OCI-LY7 (cell line): ENCODE results near the gene ACBD6. TPM values are rescaled to one million over a fixed set of nuclear protein-coding genes. Genes with fewer than 3 reads are reported as not detected.

ENCODE experiments used
- BruUV-seq: library from RNA; stranded (reverse); fragments of 400-500 nt; replicated peaks from 2 replicates; lab custom pipeline; 2021; lab: Mats Ljungman, UMichigan
- CTCF ChIA-PET: fragments of 300-600 bp; sonication (Branson Sonifier 250); formaldehyde crosslinking; loops from one replicate; lab custom pipeline; 2022; ENCODE audit warnings: antibody characterized with exemption; ENCODE audit not compliant: unreplicated experiment; lab: Charles Lee
- POLR2A ChIA-PET: fragments of 300-600 bp; sonication (Branson Sonifier 250); formaldehyde crosslinking; loops from one replicate; lab custom pipeline; 2022; ENCODE audit warnings: antibody characterized with exemption; lab: Charles Lee
- DNase-seq: peaks from one replicate; pipeline ENCODE4 v3.0.0-alpha.2; 2015; ENCODE audit warnings: low spot score
- H2AFZ ChIP-seq: fragments of 200-600 bp; sonication (generic), shearing (Covaris generic); 2 replicates; pipeline ENCODE4 v1.6.1; 2014; ENCODE audit warnings: mild to moderate bottlenecking, antibody characterized with exemption, low read length, moderate library complexity
- H3K27ac ChIP-seq: fragments of 200-600 bp; sonication (generic); 2 replicates; pipeline ENCODE4 v1.5.1; 2014; ENCODE audit warnings: mixed run types, low read depth, mild to moderate bottlenecking, moderate library complexity, low read length, inconsistent platforms; ENCODE audit not compliant: poor library complexity, severe bottlenecking
- H3K36me3 ChIP-seq: fragments of 200-600 bp; sonication (generic); 2 replicates; pipeline ENCODE4 v1.6.1; 2014; ENCODE audit warnings: mild to moderate bottlenecking, antibody characterized with exemption, low read length, moderate library complexity, mixed read lengths; ENCODE audit not compliant: insufficient read depth
- H3K4me1 ChIP-seq: fragments of 200-600 bp; sonication (generic); 2 replicates; pipeline ENCODE4 v1.5.1; 2014; ENCODE audit warnings: mild to moderate bottlenecking, low read length; ENCODE audit not compliant: insufficient read depth, poor library complexity, severe bottlenecking
- H3K4me2 ChIP-seq: fragments of 200-600 bp; sonication (generic); 2 replicates; pipeline ENCODE4 v1.6.1; 2014; ENCODE audit warnings: mild to moderate bottlenecking, low read length
- H3K4me3 ChIP-seq: fragments of 200-600 bp; sonication (generic); 2 replicates; pipeline ENCODE4 v1.5.1; 2014; ENCODE audit warnings: mild to moderate bottlenecking, low read depth, low read length; ENCODE audit not compliant: poor library complexity, severe bottlenecking
- H3K79me2 ChIP-seq: fragments of 200-600 bp; sonication (generic); 2 replicates; pipeline ENCODE4 v1.6.1; 2016; ENCODE audit warnings: low read depth, mild to moderate bottlenecking, low read length, moderate library complexity, mixed read lengths; ENCODE audit not compliant: insufficient read depth
- H3K9me2 ChIP-seq: fragments of 200-600 bp; sonication (generic); 2 replicates; pipeline ENCODE4 v1.6.1; 2016; ENCODE audit warnings: mild to moderate bottlenecking, low read length, mixed read lengths; ENCODE audit not compliant: insufficient read depth
- H3K9me3 ChIP-seq: fragments of 200-600 bp; sonication (generic); 2 replicates; pipeline ENCODE4 v1.6.1; 2014; ENCODE audit warnings: mild to moderate bottlenecking, mixed run types, low read length, mixed read lengths
- H4K20me1 ChIP-seq: fragments of 200-600 bp; sonication (generic); 2 replicates; pipeline ENCODE4 v1.6.1; 2014; ENCODE audit warnings: mild to moderate bottlenecking, antibody characterized with exemption, low read length, moderate library complexity, mixed read lengths; ENCODE audit not compliant: insufficient read depth
- EZH2phosphoT487 ChIP-seq: fragments of 200-600 bp; sonication (generic); IDR thresholded peaks from 2 replicates; pipeline ENCODE4 v1.6.1; 2018; ENCODE audit warnings: low read depth, borderline replicate concordance, mild to moderate bottlenecking, mixed run types, antibody characterized with exemption, low read length, moderate library complexity, mixed read lengths
- intact Hi-C: fragments of 100-400 bp; cut with micrococcal nuclease; formaldehyde crosslinking; loops from one replicate; pipeline ENCODE4 v1.10.0; 2022; ENCODE audit not compliant: unreplicated experiment
- total RNA-seq, 2 experiments: library from RNA; depleted of rRNA in 1 of 2; stranded (reverse); fragments of >200 nt in 1 of 2; shearing (Covaris generic) in 1 of 2; gene quantifications; 2 replicates each; pipeline ENCODE4 v1.2.3, GENCODE V29; 2014 to 2022
- TF ChIP-seq, protein P1 (sequence below): fragments of 200-600 bp; sonication (generic); conservative IDR thresholded peaks from 2 replicates; pipeline ENCODE4 v1.5.1; 2014; ENCODE audit warnings: mild to moderate bottlenecking, antibody characterized with exemption, low read length, moderate library complexity, mixed read lengths

The ACBD6 gene
- total RNA-seq, 2 experiments from 2014 or later, result 61.2 to 78.4 TPM

DNA sequence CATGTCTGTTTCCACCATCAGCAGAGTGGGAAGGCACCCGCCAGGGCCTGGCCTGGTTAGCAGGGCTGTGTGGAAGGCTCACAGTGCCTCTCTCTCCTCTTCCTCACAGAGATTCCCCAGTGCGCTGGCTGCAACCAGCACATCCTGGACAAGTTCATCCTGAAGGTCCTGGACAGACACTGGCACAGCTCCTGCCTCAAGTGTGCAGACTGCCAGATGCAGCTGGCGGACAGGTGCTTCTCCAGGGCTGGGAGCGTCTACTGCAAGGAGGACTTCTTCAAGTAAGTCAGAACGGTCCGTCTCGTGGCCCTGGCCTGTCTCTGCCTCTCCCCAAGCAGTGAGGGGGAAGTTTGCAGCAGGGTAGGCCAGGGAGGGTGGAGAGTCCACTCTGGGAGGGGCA is 254.2 kb downstream of the ACBD6 start:
- H3K79me2 ChIP-seq, result no peaks in the 10 kb centered on the region
- H3K27ac ChIP-seq, result no peak overlapping the region
- H2AFZ ChIP-seq, result no peak overlapping the region
- H3K9me2 ChIP-seq, result no peaks in the 10 kb centered on the region
- ChIA-PET CTCF (no interaction called here), POLR2A (no interaction called here)
- no peak overlapping the region for H3K4me2 ChIP-seq
- no peaks in the 10 kb centered on the region for H3K36me3 ChIP-seq
- no peak overlapping the region for H3K4me3 ChIP-seq
- DNase-seq, result no peak
- no peaks in the 10 kb centered on the region for H4K20me1 ChIP-seq
- no peaks in the 10 kb centered on the region for H3K4me1 ChIP-seq
- intact Hi-C loops, result no loop called here
- TF ChIP-seq, protein P1, sequence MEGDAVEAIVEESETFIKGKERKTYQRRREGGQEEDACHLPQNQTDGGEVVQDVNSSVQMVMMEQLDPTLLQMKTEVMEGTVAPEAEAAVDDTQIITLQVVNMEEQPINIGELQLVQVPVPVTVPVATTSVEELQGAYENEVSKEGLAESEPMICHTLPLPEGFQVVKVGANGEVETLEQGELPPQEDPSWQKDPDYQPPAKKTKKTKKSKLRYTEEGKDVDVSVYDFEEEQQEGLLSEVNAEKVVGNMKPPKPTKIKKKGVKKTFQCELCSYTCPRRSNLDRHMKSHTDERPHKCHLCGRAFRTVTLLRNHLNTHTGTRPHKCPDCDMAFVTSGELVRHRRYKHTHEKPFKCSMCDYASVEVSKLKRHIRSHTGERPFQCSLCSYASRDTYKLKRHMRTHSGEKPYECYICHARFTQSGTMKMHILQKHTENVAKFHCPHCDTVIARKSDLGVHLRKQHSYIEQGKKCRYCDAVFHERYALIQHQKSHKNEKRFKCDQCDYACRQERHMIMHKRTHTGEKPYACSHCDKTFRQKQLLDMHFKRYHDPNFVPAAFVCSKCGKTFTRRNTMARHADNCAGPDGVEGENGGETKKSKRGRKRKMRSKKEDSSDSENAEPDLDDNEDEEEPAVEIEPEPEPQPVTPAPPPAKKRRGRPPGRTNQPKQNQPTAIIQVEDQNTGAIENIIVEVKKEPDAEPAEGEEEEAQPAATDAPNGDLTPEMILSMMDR, result no peak
- TF ChIP-seq EZH2phosphoT487, result no peak
- H3K9me3 ChIP-seq, result no peaks in the 10 kb centered on the region
- no TSS peak for BruUV-seq

DNA sequence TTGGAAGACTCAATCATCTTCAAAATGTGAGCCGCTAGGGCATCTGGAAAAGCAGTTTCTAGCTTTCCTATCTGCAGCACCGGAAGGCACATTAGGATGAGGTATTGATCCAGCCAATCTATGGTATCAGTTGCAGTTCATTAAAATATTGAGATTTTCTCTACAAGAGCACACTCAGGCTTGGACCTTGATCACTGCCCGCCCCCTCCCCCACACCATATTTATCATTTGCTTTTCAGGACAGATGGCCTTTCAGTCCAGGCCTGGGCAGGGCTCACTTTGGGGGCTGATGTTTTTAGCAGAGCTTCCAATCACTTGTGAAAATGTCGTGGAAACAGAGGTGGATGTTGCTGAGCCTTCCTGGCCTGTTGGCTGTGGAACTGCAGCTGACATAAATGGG is 254.8 kb downstream of the ACBD6 start:
- Histone ChIP-seq H3K4me2 (no peak overlapping the region), H2AFZ (no peak overlapping the region), H3K27ac (no peak overlapping the region), H3K4me1 (no peaks in the 10 kb centered on the region), H3K36me3 (no peaks in the 10 kb centered on the region), H3K79me2 (no peaks in the 10 kb centered on the region), H3K9me3 (no peaks in the 10 kb centered on the region), H3K4me3 (no peak overlapping the region), H3K9me2 (no peaks in the 10 kb centered on the region), H4K20me1 (no peaks in the 10 kb centered on the region)
- no peak for DNase-seq
- intact Hi-C loops, result no loop called here
- TF ChIP-seq, protein P1, result no peak
- no peak for TF ChIP-seq EZH2phosphoT487
- no TSS peak for BruUV-seq
- POLR2A ChIA-PET, result no interaction called here
- CTCF ChIA-PET, result interaction anchor here (0.6 kb wide), 1 partner anchor 69 kb away, joined by 3 read pairs; no protein-coding TSS in a partner anchor

DNA sequence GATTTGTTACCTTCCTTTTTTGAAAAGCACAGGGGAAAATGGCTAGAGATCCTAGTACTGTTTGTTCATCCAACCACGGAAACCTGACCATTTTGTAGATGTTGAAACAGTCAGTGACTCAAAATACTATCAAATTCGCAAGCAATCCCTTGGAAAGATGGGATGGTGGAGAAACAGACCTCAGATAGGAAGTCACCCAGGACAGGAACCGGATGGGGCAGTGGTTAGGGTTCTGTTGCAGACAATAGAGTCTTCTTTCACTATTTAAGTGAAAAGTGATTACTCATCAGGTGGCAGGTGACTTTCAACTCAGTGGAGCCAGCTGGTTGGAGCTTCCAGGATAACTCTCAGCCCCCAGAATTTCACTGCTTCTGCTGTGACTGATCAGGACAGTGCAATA is 255.3 kb downstream of the ACBD6 start:
- intact Hi-C loops, result no loop called here
- no peaks in the 10 kb centered on the region for H3K9me3 ChIP-seq
- no peaks in the 10 kb centered on the region for H3K9me2 ChIP-seq
- no peak overlapping the region for H2AFZ ChIP-seq
- no peak overlapping the region for H3K4me2 ChIP-seq
- no peak overlapping the region for H3K4me3 ChIP-seq
- no peaks in the 10 kb centered on the region for H3K4me1 ChIP-seq
- no peak overlapping the region for H3K27ac ChIP-seq
- H3K79me2 ChIP-seq, result no peaks in the 10 kb centered on the region
- CTCF ChIA-PET, result interaction anchor here (0.6 kb wide), 1 partner anchor 69 kb away, joined by 3 read pairs; no protein-coding TSS in a partner anchor
- DNase-seq, result no peak
- BruUV-seq, result no TSS peak
- no peaks in the 10 kb centered on the region for H4K20me1 ChIP-seq
- POLR2A ChIA-PET, result no interaction called here
- TF ChIP-seq EZH2phosphoT487, result no peak
- TF ChIP-seq, protein P1, result no peak
- no peaks in the 10 kb centered on the region for H3K36me3 ChIP-seq
